HepG2 (cell line): ENCODE data around the gene NOTUM. TPM values are rescaled to one million over a fixed set of nuclear protein-coding genes. Genes with fewer than 3 reads are reported as not detected.

Source experiments
- ELF3 ChIP-seq: IDR thresholded peaks from 2 replicates; pipeline ENCODE4 v1.6.1; 2016; ENCODE audit warnings: missing genetic modification reagents, missing compliant biosample characterization
- ESRRA ChIP-seq: sonication (generic); formaldehyde crosslinking; IDR thresholded peaks from 2 replicates; pipeline ENCODE4 v1.5.1; 2020; ENCODE audit warnings: mild to moderate bottlenecking, low read depth, missing genetic modification reagents
- ETV6 ChIP-seq: sonication (generic); formaldehyde crosslinking; conservative IDR thresholded peaks from 2 replicates; pipeline ENCODE4 v1.4.0; 2020; ENCODE audit warnings: missing genetic modification reagents
- HES4 ChIP-seq: sonication (generic); formaldehyde crosslinking; IDR thresholded peaks from 2 replicates; pipeline ENCODE4 v1.9.0; 2021; ENCODE audit warnings: mild to moderate bottlenecking, missing genetic modification reagents, borderline replicate concordance
- HHEX ChIP-seq: IDR thresholded peaks from 2 replicates; pipeline ENCODE4 v1.6.1; 2016; ENCODE audit warnings: control low read depth
- HNRNPUL1 ChIP-seq: fragments of 200-400 bp; formaldehyde crosslinking; IDR thresholded peaks from 2 replicates; pipeline ENCODE4 v1.6.1; 2017; ENCODE audit warnings: low read depth, mild to moderate bottlenecking, low read length, moderate library complexity
- IRF2 ChIP-seq: IDR thresholded peaks from 2 replicates; pipeline ENCODE4 v1.6.1; 2018; ENCODE audit warnings: missing genetic modification reagents, missing compliant biosample characterization
- KDM5B ChIP-seq: sonication (generic); formaldehyde crosslinking; IDR thresholded peaks from 2 replicates; pipeline ENCODE4 v1.4.0; 2020; ENCODE audit warnings: missing genetic modification reagents, mild to moderate bottlenecking, borderline replicate concordance
- KDM6A ChIP-seq: IDR thresholded peaks from 2 replicates; pipeline ENCODE4 v1.6.1; 2016; ENCODE audit warnings: low read depth
- MIER2 ChIP-seq: IDR thresholded peaks from 2 replicates; pipeline ENCODE4 v1.6.1; 2016; ENCODE audit warnings: missing biosample characterization, missing genetic modification reagents
- NKX3-1 ChIP-seq: sonication (generic); formaldehyde crosslinking; IDR thresholded peaks from 2 replicates; pipeline ENCODE4 v1.5.0; 2020; ENCODE audit warnings: missing genetic modification reagents
- NPAS2 ChIP-seq: sonication (generic); formaldehyde crosslinking; IDR thresholded peaks from 2 replicates; pipeline ENCODE4 v1.8.0; 2022; ENCODE audit warnings: mild to moderate bottlenecking, missing genetic modification reagents, borderline replicate concordance
- PAX8 ChIP-seq: sonication (generic); formaldehyde crosslinking; IDR thresholded peaks from 2 replicates; pipeline ENCODE4 v1.8.0; 2022; ENCODE audit warnings: mild to moderate bottlenecking, missing genetic modification reagents, borderline replicate concordance
- RBM22 ChIP-seq: fragments of 200-400 bp; formaldehyde crosslinking; optimal IDR thresholded peaks from 2 replicates; pipeline ENCODE3; 2017; ENCODE audit warnings: mild to moderate bottlenecking, low read length, moderate library complexity
- RELA ChIP-seq: sonication (generic); formaldehyde crosslinking; IDR thresholded peaks from 2 replicates; pipeline ENCODE4 v1.4.0; 2020; ENCODE audit warnings: missing genetic modification reagents
- SIX1 ChIP-seq: sonication (generic); formaldehyde crosslinking; IDR thresholded peaks from 2 replicates; pipeline ENCODE4 v1.4.0; 2020; ENCODE audit warnings: missing genetic modification reagents, borderline replicate concordance
- SKI ChIP-seq: fragments of 450-650 bp; IDR thresholded peaks from one replicate; pipeline ENCODE4 v1.6.1; 2018; ENCODE audit warnings: mild to moderate bottlenecking; ENCODE audit not compliant: partially characterized antibody
- ZBTB3 ChIP-seq: sonication (generic); formaldehyde crosslinking; IDR thresholded peaks from 2 replicates; pipeline ENCODE4 v1.4.0; 2020; ENCODE audit warnings: low read depth, mild to moderate bottlenecking, moderate library complexity, missing genetic modification reagents, borderline replicate concordance
- ZBTB7B ChIP-seq: sonication (generic); formaldehyde crosslinking; IDR thresholded peaks from 2 replicates; pipeline ENCODE4 v1.4.0; 2020; ENCODE audit warnings: missing genetic modification reagents
- ZBTB8A ChIP-seq: sonication (generic); formaldehyde crosslinking; IDR thresholded peaks from 2 replicates; pipeline ENCODE4 v1.4.0; 2020; ENCODE audit warnings: mild to moderate bottlenecking, low read depth, missing genetic modification reagents, borderline replicate concordance
- ZNF224 ChIP-seq: sonication (generic); formaldehyde crosslinking; IDR thresholded peaks from 2 replicates; pipeline ENCODE4 v1.5.0; 2020; ENCODE audit warnings: mild to moderate bottlenecking, missing genetic modification reagents
- ZNF235 ChIP-seq: sonication (generic); formaldehyde crosslinking; IDR thresholded peaks from 2 replicates; pipeline ENCODE4 v1.8.1; 2023; ENCODE audit warnings: mild to moderate bottlenecking, missing genetic modification reagents, borderline replicate concordance
- ZNF792 ChIP-seq: IDR thresholded peaks from 2 replicates; pipeline ENCODE4 v1.6.1; 2016
- polyA plus RNA-seq, 8 experiments: library from polyadenylated mRNA; depleted of rRNA in 3 of 8; stranded (reverse) in 7 of 8; unstranded in 1 of 8; fragments of >200 nt; fragmentation: Illumina TruSeq in 4 of 8; extraction: Trizol in 4 of 8; gene quantifications; 2 replicates each; pipeline versions ENCODE4 v1.2.1 to v1.2.3, GENCODE V29; 2011 to 2016; ENCODE audit warnings: low read depth in 4 of 8, missing spikeins in 1 of 8, mixed read lengths in 1 of 8; ENCODE audit not compliant: insufficient read depth in 1 of 8
- total RNA-seq, 5 experiments: library from RNA; depleted of rRNA; stranded (reverse); fragments of >200 nt; fragmentation: Illumina TruSeq; extraction: Trizol; gene quantifications; 2 replicates each; pipeline ENCODE4 v1.2.3, GENCODE V29; 2016; ENCODE audit warnings: low read depth in 1 of 5
- TF ChIP-seq, protein P1 (sequence below), 2 experiments: sonication (generic) in 1 of 2; formaldehyde crosslinking in 1 of 2; IDR thresholded peaks; 2 replicates each; pipeline versions ENCODE4 v1.4.0 to v1.6.1; 2018 to 2020; ENCODE audit warnings: missing genetic modification reagents in 2 of 2, borderline replicate concordance in 1 of 2, low read depth in 1 of 2, mild to moderate bottlenecking in 1 of 2, missing biosample characterization in 1 of 2
- TF ChIP-seq, protein P2 (sequence below): IDR thresholded peaks from 2 replicates; pipeline ENCODE4 v1.6.1; 2016; ENCODE audit warnings: missing compliant biosample characterization, missing genetic modification reagents, borderline replicate concordance
- TF ChIP-seq, protein P3 (sequence below): sonication (generic); formaldehyde crosslinking; IDR thresholded peaks from 2 replicates; pipeline ENCODE4 v1.4.0; 2020; ENCODE audit warnings: mild to moderate bottlenecking, missing genetic modification reagents, borderline replicate concordance

NOTUM gene
- total and polyA plus RNA-seq, 2 of the 13 experiments (the other 11 are each of a cell fraction or from before 2014, with no cell fraction given), result 150 to 160 TPM

DNA sequence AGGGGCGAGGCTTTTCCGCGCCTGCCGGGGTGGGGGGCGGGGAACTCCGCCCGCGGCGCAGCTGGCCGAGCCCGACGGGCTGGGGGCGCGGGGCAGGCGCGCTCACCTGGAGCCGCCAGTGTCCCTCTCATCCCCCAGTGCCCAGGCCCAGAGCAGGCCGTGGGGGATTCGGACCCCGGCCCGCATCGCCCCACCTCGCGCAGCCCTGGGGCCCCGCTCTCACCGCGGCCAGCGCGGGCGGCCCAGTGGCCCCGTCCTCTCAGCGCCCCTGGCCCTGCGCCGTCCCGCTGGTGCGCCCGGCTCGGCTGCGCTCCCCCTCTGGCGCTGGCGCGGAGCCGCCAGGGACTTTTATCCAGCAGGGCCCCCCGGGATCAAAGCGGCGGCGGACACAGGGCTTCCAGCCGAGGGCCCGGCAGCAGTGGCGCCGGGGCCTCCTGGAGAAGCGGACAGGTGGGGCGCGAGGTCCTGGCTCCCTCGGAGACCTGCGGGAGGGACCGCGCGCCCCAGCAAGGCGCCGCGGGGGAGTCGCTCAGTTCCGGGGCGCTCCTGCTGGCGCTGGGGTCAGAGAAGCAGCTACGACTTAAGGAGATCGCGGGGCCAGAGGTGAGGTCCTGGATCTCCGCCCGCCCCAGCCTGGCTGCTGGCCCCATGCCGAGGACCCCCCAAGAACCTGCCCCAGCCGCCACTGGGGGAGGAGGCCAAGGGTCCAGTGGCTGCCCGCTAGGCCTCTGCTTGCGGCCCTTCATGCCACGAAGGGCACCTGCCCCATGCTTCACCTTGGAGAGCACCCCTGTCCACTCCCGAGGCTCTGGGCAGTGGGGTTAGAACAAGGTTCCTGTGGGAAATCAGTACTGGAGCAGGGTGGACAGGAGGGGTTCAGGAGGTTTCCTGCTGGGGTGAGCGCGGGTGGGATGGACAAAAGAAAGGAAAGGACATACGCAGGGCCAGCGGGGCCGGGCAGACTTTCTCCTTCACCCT, 823 bp upstream of the NOTUM start (continued):
- TF ChIP-seq KDM6A (no peak), SIX1 (no peak), MIER2 (no peak), KDM5B (CRISPR knock-in tag) (peak; percentile 58), RELA (no peak), HES4 (CRISPR knock-in tag) (0 out of 2 replicates have a peak, but pooled peaks have one; percentile 4), ZNF224 (CRISPR knock-in tag) (no peak), HNRNPUL1 (no peak), ZBTB3 (CRISPR knock-in tag) (no peak), ESRRA (0 out of 2 replicates have a peak, but pooled peaks have one; percentile 16), ELF3 (CRISPR knock-in tag) (no peak), ETV6 (CRISPR knock-in tag) (no peak), ZNF235 (CRISPR knock-in tag) (0 out of 2 replicates have a peak, but pooled peaks have one; percentile 26), IRF2 (no peak), ZBTB7B (CRISPR knock-in tag) (0 out of 2 replicates have a peak, but pooled peaks have one; percentile 30), RBM22 (peak; percentile 48), NPAS2 (no peak), SKI (no peak), HHEX (no peak), PAX8 (CRISPR knock-in tag) (no peak), ZNF792 (CRISPR knock-in tag) (0 out of 2 replicates have a peak, but pooled peaks have one; percentile 21), NKX3-1 (CRISPR knock-in tag) (0 out of 2 replicates have a peak, but pooled peaks have one; percentile 31), ZBTB8A (CRISPR knock-in tag) (no peak)
- TF ChIP-seq, protein P1, sequence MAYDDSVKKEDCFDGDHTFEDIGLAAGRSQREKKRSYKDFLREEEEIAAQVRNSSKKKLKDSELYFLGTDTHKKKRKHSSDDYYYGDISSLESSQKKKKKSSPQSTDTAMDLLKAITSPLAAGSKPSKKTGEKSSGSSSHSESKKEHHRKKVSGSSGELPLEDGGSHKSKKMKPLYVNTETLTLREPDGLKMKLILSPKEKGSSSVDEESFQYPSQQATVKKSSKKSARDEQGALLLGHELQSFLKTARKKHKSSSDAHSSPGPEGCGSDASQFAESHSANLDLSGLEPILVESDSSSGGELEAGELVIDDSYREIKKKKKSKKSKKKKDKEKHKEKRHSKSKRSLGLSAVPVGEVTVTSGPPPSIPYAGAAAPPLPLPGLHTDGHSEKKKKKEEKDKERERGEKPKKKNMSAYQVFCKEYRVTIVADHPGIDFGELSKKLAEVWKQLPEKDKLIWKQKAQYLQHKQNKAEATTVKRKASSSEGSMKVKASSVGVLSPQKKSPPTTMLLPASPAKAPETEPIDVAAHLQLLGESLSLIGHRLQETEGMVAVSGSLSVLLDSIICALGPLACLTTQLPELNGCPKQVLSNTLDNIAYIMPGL (CRISPR knock-in tag; IDR thresholded peaks at IDR 0.05; ENCODE audit: borderline replicate concordance in 1 of 2, low read depth in 1 of 2), result no peak; a peak in 2 of 4 replicates
- TF ChIP-seq, protein P2, sequence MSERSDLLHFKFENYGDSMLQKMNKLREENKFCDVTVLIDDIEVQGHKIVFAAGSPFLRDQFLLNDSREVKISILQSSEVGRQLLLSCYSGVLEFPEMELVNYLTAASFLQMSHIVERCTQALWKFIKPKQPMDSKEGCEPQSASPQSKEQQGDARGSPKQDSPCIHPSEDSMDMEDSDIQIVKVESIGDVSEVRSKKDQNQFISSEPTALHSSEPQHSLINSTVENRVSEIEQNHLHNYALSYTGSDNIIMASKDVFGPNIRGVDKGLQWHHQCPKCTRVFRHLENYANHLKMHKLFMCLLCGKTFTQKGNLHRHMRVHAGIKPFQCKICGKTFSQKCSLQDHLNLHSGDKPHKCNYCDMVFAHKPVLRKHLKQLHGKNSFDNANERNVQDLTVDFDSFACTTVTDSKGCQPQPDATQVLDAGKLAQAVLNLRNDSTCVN (CRISPR knock-in tag), result no peak
- TF ChIP-seq, protein P3, sequence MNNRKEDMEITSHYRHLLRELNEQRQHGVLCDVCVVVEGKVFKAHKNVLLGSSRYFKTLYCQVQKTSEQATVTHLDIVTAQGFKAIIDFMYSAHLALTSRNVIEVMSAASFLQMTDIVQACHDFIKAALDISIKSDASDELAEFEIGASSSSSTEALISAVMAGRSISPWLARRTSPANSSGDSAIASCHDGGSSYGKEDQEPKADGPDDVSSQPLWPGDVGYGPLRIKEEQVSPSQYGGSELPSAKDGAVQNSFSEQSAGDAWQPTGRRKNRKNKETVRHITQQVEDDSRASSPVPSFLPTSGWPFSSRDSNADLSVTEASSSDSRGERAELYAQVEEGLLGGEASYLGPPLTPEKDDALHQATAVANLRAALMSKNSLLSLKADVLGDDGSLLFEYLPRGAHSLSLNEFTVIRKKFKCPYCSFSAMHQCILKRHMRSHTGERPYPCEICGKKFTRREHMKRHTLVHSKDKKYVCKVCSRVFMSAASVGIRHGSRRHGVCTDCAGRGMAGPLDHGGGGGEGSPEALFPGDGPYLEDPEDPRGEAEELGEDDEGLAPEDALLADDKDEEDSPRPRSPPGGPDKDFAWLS (CRISPR knock-in tag), result no peak; the same call in 1 of the 2 replicates
